GM19099 (cell line): ENCODE data around the gene CYP26A1.

Experiments
- POLR2A ChIP-seq: IDR thresholded peaks from 3 replicates; pipeline ENCODE4 v1.6.1; 2011; ENCODE audit warnings: low read depth; ENCODE audit not compliant: insufficient read length; ENCODE audit errors: extremely low read depth

Gene CYP26A1

DNA sequence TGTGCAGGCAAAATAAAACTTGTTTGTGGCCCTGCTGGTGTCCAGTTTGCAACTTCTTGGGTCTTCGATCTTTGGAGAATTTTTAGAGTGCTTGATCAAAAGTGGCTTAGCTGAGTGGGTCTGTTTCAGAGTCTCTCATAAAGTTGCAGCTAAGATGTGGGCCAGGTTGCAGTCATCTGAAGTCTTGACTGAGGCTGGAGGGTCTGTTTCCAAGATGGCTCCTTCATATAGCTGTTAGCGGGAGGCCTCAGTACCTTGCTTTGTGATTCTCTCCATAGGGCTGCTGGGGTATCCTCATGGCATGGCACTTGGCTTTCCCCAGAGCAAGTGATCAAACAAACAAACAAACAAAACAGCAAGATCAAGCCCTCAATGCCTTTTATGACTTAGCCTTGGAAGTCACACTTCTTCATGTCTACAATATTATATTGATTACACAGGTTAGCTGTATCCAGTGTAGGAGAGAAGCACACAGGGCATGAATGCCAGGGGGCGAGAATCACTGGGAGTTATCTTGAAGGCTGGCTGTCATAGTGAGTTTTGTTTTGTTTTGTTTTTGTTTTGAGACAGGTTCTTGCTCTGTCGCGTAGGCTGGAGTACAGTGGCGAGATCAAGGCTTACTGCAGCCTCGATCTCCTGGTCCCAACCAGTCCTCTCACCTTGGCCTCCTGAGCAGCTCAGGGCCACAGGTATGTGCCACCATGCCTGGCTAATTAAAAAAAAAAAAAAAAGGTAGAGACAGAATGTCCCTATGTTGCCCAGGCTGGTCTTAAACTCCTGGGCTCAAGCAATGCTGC is 10.2 kb downstream of the CYP26A1 start:
- no peak for TF ChIP-seq POLR2A

DNA sequence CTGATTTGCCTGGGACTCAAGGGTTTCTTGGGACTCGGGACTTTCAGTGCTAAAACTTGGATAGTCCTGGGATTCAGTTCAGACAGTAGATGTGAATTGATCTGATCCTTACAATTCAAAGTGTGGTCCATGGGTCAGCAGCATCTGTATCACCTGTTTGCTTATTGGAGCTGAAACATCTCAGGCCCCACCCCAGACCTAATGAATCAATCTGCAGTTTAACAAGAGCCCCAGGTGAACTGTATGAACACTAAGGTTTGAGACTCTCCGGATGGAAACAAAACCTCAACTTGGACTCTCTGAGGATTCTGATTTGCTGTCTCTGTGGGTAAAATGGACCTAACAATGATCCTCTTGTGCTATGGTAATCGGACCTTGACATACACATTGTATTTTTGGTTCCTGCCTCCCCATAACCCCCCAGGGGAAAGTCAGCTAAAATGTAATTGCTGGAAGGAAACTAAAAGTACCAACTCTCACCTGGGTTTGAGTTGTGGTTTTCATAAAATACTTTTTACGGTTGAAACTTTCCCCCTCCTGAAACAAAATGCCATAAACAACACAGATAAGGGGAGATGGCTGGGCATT is 11.7 kb downstream of the CYP26A1 start:
- no peak for TF ChIP-seq POLR2A

DNA sequence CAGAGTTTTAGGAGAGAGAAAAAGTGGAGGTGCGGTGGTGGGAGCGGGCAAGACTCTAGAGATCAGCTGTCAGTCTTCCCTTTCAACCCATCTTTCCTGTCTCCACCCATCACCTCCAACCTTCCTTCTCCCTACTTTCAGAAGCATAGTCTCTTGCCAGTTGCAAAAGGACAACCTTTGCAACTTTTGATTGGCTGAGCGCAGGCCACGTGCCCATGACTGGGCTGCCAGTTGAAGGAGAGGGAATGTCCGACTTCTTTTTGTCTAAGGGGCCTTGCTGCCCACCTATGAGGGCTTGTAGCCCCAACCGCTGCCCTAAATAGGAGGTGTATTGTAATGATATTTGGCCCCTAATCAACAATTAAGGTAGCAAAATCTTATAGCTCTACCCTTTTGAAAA is 12.6 kb downstream of the CYP26A1 start:
- TF ChIP-seq POLR2A = no peak

DNA sequence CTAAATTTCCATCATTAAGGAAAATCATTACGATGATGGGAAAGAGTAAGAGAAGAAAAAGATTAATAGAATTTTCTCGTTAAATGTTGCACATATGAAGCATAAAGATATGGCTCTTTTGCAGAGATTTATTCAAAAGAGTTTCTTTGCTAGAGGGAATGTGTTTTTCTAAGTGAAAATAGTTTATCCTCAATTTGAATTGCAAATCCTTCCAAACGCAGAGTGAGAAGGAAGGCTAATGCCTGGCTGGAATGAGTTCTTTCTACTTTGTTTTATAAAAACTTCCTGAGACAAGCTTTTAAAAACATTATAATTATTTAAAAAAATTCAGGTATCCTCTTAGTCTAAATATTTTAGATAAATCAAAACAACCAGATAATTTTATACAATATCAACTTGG is 14.2 kb downstream of the CYP26A1 start:
- no peak for TF ChIP-seq POLR2A

DNA sequence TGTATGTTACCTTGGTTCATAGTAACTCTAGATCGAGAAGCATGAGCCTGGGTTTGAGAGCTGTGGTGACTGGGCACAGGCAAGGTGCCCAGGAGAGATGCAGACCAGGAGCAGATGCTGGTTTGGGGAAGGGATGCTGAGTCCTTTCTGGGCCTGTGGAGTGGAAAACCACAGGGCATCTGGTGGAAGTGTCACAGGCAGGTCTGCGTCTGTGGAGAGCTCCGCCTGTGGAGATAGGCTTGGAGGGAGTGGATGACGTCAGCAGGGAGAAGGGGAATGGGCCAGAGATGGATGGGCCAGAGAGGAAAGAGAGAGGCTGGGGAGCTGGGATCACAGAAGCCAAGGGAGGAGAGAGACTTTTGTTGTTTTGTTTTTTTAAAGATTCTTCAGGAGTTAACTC is 14.8 kb downstream of the CYP26A1 start:
- TF ChIP-seq POLR2A = no peak

DNA sequence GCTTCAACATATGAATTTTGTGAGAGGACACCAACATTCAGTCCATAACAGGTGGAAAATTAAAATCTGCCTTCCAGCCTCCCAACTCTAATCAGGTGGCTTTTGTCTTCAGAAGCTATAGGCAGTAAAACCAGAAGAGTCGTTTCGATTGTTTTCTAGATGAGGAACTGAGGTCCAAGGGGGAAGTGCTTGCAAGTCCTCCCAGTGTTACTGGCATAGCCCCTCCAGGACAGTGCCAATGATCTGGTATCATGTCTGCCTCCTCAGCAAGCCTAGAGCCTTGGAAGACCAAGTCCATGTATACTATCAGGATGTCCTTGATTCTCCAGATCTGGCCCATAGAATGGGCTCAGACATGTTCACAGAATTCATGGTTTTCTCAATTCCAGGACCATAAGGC is 16.9 kb downstream of the CYP26A1 start:
- no peak for TF ChIP-seq POLR2A

DNA sequence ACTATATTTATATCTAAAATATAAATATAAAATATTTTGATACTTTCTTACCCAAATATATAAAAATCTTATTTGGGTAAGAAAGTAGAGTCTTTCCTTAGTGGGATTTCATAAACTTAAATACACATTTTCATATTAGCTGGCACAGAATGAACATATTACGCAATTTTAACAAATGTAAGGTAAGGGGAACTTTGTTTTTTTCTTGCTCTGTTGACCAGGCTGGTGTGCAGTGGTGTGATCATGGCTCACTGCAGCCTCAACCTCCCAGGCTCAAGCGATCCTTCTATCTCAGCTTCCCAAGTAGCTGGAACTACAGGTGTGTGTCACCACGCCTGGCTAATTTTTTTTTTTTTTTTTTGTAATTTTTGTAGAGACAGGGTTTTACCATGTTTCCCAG is 18.3 kb downstream of the CYP26A1 start:
- TF ChIP-seq POLR2A = no peak

DNA sequence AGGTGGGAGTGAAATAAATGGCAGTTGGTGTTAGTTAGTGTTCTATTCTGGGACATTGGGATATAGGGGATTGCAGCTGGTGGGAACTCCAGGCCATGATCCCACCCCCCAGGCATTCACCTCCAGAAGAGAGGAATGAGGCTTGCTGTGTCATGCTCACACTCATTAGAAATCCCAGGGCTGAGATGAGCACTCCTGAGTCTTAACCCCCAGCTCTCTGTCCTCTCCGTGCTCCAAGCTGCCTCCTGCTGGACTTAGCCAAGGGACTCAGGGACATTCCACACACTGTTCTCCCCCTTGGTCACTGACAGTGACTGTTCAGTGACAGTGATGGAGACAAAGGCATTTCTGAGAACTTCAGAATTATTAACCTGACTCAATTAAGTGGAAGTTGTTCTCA is 21.5 kb downstream of the CYP26A1 start:
- no peak for TF ChIP-seq POLR2A

DNA sequence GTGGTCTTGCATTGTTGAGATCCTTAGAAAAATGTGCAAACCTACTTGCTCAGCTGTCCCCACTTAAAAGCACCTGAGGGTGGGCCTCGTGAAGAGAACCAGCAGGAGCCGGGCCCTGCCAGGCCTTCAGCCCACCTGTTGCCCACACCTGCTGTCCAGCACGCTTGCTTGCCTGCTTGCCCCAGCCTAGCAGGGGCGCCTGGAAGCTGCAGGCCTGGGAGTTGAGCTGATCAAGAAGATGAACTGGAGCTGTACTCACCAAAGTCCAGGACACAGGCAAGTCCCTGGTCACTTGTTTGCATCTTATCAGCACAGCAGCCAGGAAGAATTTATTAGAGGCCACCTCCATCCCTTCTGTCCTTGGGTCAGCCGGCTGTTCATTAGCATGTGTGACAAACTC is 23.2 kb downstream of the CYP26A1 start:
- no peak for TF ChIP-seq POLR2A

DNA sequence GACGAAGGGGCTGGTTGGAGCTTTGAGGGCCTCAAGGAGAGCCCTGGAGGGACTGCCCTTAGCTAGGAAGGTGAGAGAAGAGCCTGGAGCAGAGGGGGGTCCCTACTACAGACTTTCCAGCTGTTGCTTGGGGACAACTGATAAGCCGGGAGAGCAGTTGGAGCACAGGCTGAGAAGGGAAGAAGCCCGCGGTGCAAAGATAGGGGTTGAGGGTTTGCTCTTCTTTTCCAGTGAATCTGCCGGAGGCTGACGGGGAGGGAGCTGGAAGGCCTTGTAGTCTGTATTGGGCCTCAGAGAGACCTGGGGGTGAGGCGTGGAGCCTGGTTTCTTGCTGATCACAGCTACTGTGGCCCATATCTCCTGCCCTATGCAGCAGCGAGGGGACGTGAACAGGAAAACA is 23.7 kb downstream of the CYP26A1 start:
- TF ChIP-seq POLR2A = no peak

DNA sequence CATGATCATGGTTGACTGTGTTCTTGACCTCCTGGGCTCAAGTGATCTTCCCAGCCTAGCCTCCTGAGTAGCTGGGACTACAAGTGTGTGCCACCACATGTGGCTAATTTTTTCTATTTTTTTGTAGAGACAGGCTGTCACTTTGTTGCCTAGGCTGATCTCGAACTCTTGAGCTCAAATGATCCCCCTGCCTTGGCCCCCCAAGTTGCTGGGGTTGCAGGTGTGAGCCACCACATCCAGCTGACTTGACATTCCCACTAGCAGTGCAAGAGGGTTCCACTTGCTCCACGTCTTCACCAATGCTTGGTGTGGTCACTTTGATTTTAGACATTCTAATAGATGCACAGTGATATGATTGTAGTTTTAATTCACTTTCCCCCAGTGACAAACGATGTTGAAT is 25.1 kb downstream of the CYP26A1 start:
- TF ChIP-seq POLR2A = no peak

DNA sequence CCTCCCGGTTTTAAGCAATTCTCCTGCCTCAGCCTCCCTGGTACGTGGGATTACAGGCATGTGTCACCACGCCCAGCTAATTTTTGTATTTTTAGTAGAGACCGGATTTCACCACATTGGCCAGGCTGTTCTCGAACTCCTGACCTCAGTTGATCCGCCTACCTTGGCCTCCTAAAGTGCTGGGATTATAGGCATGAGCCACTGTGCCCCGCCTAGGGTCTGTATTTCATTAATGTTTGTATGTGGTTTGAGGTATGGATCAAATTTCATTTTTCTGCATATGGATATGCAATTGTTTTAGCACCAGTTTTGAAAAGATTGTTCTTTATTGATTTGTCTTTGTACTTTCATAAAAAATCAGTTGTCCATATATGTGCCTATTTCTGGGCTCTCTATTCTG is 26.0 kb downstream of the CYP26A1 start:
- no peak for TF ChIP-seq POLR2A

DNA sequence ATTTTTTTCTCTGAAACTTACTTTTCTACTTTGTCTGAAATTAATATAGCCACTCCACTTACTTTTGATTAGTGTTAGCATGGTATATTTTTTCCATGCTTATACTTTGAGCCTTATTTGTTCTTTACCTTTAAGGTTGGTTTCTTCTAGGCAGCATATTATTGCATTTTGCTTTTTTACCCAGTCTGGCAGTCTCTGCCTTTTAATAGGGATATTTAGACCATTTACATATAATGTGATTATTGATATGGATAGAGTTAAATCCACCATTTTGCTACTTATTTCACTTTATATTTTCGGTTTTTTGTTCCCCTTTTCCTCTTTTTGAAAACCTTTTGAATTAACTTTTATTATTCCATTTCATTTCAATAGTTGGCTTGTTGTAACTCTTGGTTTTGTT is 30.3 kb downstream of the CYP26A1 start:
- no peak for TF ChIP-seq POLR2A

DNA sequence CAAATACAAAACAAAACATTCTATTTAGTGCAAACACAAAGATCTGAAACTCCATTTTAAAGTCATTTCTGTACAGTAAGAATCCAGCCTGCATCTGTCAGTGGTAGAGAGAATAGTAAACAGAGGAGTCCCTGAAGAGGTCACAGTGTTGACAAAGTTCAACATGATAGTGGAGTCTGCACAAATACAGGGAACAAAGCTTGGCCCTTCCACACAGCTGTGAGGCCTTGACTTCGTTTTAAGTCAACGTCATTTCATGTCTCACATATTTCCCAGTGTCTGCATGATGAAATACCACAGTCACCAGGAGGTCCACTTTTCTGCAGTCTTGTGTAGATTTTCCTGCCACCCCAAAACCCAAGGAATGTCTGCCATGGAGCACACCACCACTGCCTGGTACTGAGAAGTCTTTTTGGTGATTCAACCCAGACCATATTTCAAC is 33.0 kb downstream of the CYP26A1 start:
- no peak for TF ChIP-seq POLR2A

DNA sequence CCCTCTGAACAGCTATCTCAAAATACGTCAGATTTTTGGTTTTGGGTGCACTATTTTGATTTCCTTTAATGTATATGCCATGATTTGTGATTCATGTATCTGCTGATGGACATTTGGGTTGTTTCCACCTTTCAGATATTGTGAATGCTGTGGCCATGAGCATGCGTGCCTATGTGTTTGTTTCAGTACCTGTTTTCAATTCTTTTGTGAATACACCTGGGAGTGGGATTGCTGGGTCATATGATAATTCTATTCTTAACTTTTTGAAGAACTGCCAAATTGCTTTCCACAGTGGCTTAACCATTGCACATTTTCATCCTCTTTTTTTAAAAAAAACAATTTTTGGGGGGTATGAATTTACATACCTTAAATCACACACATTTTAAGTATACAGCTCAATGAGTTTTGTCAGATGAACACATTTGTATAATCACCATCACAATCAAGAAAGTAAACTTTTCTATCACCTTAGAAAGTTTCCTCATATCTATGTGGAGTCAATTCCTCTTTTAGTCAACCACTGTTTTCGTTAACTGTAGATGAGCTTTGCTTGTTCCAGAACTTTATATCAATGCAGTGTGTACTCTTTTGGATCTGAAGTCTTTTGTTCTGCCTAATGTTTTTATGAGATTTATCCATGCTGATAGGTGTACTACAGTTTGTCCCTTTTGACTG is 36.9 kb downstream of the CYP26A1 start:
- no peak for TF ChIP-seq POLR2A

DNA sequence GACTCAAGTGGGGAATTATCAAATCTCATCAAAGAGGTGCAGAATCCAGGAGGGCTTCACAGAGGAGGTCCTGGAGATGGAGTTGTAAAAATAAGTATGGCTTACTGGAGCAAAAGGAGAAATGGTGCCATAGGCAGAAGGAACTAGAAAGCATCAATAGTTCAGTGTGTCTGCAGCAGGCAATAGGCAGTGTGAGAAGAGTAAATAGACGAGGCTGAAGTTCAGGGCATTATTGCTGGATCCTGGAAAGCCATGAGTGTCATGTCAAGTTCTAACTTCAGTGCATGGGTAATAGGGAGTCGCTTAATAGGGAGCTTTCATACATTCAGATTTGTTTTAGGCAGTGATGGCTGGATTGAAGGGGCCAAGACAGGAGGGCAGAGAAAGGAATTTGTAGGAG is 39.3 kb downstream of the CYP26A1 start:
- no peak for TF ChIP-seq POLR2A
